Stimulated activated naive CD4-positive, alpha-beta T cell treated with Interleukin-2 at 50 U/mL for 16 hours (primary cell): ENCODE data around the gene S100A11.
"Not testable (repeated sequence)": the region's sequence is repeated elsewhere in the genome, so short reads cannot be mapped to it uniquely, and the experiment has no call there.

Experiments
- DNase-seq: peaks from one replicate; lab custom pipeline; 2025; lab: John Stamatoyannopoulos, UW

The S100A11 gene

DNA sequence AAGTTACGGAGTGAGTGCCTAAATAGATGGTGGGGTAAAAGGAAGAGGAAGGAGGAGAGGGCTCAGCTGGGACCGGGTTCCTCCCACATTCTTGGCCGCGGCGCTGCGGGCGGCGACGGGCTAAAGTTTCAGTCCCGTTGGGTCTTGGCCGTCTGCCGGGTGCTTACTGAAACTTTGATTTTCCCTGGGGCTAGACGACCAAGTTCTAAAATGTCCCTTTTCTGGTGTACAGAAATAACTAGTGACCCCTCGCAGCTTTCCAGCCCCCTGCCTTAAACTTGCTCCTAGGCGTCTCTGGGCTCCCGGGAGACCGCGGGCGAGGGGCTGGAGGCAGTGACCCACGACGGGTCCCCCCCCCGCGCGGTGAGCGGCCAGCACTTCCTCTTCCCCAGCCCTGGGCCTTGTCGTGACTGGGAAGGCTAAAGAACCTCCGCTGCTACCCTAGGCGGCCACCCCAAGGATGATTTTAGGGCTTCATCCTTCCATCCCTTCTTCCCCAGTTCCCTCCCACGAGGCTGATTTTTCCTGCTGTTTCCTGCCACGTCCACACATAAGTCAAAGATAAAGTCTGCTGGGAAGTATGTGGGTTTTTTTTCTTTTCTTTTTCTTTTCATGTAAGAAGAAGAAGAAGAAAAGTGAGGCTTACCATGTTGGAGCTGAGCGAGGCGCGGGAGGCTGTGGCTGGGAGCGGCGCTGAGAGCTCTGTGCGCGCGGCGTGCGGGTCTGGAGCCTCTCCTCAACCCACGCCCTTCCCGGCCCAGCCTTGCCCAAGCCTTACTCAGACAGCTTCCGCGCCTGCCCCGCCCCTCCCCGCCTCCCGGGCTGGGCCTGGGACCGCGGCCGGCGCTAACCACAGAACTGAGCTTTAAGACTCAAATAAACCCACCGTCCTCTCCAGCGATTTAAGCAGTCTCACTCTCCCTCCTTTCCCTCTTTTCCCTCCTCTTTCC is at the start of gene S100A11:
Gene S100A11, minus strand, starts transcription at position 738 of the 950 bp plus-strand sequence. Its CDS starts 89 bp downstream, at position 649.
- peak; percentile 77 for DNase-seq

DNA sequence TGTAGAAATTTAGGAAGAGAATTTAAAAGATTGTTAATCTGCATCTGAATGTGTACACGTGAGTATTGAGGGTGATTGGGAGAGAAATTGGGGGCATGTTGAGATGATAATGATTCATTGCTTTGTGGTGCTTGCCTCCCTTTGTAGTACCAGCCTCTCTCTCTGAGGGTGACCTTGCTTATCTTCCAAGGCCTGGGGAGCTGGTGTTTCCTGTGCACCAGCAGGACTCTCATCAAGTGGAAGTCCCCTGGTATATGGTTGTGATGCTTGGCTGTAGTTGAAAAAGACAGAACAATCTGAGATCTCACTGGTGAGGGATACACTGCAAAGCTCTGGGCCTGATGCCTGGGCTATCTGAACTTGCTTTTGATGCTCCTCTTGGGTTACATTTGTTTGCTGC is 48.0 kb upstream of the S100A11 start:
- DNase-seq, result no peak

DNA sequence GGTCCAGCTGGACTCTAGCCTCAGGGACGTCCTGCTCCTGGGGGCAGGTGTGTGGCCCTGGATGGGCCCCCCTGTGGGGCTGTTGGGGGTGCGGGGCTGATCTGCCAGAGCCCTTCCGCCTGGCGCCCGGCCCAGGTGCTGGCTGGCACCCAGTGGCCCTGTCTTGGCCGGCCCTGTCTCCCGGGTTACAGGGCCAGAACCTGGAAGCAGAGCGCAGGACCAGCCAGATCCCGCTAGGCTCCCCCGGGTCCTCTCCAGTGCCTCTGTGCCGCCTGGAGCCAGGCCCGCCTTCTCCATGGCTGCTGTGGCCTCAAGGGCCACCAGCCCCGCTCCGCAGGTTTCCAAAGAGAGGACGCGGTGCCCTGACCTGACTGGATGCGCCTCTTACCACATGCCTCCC is 44.2 kb upstream of the S100A11 start:
- DNase-seq, result not testable (repeated sequence)

DNA sequence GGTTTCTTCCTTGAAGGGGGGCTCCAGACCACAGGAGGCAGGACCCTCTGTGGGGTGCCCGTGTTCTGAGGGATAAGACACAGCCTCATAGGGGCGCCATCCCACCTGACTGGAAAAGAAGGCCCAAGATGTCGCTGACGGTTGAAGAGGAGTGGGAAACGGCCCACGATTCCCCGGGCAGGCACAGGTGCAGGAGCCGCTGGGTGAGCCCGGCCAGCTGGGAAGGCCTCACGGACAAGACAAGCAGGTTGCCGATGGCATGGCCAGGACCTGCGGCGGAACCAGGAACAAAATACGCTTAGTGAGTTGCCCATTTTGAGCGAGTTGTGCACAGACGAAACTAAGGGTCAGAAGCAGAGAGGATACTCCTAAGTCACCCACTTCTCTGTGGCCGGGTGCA is 43.7 kb upstream of the S100A11 start:
- not testable (repeated sequence) for DNase-seq

DNA sequence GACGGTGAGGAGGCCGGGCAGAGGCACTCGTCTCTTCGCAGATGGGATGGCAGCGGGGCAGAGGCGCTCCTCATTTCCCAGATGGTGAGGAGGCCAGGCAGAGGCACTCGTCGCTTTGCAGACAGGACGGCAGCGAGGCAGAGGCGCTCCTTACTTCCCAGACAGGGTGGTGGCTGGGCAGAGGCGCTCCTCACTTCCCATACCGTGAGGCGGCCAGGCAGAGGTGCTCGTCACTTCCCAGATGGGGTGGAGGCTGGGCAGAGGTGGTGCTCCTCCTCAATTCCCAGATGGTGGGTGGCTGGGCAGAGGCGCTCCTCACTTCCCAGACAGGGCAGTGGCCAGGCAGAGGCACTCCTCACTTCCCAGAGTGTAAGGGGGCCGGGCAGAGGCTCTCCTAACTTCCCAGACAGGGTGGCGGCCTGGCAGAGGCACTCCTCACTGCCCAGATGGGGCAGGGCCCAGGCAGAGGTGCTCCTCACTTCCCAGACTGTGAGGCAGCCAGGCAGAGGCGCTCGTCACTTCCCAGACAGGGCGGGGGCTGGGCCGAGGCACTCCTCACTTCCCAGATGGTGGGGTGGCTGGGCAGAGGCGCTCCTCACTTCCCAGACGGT is 42.1 kb upstream of the S100A11 start:
- DNase-seq, result no peak

DNA sequence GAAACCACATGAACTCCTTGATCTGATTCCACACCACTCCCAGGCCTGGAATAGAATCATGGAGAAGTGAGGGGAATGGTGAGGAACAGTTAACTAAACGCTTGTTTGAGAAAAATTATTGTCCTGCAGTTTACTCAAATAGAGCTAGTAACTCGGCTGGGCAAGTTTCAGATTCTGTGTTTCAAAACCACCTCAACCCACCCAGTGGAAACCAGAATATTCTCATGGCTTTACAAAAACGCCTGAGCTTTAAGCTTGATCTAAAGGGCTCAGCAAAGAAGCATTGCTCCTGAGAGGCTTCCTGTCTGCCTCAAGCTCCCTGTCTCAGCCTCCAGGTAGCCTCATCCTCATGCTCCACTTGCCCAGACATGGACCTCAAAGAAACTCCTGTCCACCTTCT is 35.5 kb upstream of the S100A11 start:
- no peak for DNase-seq

DNA sequence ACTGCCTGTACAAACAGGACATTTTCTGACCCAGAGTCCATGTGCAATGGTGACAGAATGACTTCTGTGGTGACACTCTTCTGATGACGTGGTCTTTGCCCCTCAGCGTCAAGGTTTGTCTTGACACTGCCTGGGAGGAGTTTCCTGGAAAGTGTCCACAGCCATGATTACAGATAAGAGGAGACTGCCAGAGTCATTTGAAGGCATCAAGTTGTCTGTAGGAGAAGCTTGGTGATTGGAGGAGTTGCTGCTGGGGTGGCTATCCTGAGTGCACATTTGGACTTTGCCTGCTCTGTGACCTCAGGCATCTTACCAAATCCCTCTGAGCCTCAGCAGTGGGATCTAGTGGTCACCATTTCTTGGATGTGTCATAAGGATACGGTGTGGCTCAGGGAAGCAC is 34.3 kb upstream of the S100A11 start:
- DNase-seq, result no peak

DNA sequence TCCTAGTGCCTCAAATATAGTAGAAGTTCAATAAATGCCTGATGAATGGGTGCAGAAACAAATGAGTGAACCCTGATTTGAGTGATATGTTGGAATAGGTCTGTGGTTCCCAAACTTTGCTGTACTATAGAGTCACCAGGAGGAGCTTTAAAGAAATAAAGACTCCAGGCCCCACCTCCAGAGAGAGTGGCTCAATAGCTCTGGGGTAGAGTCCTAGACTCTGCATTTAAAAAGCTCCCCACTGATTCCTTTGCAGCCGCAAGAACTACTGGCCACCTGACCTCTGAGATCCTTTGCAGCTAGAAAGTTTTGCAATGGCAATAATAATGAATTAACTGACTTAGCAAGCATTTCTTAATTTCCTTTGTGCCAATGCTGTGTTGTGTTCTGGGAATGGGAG is 31.1 kb upstream of the S100A11 start:
- DNase-seq, result no peak

DNA sequence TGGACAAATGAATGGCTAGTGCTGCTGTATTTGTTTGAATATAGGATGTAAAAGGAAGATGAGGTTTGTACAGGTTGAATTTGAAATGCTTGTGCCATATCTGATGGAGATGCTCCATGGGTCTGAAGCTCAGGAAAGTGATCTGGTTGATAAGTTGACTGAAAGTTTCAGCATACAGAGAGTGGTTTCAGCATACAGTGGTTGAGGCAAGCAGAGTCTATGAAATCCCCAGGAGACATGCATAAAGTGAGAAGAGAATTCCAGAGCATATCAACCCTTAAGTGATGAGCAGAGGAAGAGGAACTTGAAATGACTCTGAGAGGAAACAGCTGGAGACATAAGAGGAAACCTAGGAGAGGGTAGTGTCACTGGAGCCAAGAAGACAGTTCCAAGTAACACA is 30.3 kb upstream of the S100A11 start:
- DNase-seq, result no peak

DNA sequence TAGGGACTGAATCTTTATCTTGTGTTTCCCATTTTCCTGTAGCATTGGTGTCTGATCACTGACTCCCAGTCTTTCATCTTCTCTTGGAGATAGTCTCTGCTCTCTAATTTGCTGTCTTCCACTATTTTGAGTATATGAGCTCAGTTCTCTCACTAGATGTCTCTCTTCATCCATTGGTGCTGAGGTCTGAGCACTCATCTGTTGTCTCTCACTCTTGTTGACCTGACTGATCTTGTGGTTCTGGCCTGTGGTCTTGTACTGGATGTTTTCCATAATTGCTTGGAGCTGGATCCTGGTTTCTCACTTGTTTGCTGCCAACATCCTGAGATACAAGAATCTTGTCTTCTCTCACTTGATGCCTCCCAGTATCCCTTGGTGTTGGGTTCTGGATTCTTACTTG is 25.1 kb upstream of the S100A11 start:
- DNase-seq, result no peak

DNA sequence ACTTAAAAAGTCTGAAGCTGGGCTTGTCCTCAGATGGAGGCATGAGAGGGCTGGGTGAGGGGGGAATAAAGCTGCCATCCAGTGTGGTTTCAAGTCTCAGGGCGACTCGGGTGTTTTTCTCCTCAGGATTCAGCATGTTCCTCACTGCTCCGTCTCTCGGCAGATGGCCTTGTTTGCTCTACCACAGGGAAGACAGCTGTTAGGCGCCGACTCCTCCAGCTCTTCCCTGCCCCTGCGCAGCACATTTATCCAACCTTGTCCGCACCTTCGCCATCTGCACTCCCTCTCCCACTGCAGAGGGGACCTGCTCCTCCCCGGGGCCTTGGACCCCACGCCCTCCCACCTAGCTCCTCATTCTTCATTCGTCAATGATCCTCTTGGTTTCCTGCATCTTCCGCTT is 16.6 kb upstream of the S100A11 start:
- no peak for DNase-seq

DNA sequence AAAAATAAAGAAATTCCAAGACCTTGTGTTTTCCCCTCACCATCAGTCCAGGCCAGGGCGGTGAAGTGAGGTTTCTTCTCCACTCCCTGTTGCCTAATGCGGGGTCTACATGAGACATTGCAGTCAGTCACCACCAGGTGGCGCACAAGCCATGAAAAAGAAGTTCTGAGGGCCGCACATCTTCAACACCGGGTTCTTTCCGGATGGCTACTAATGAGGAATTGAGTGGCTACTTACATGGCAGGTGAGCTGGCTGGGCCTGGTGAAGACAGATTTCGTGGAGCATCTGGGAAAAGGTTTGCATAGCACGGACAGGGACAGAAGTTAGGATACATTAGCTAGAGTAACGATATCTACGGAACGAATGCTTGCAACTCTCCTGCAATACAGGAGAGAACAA is 15.8 kb upstream of the S100A11 start:
- DNase-seq, result peak; percentile 71

DNA sequence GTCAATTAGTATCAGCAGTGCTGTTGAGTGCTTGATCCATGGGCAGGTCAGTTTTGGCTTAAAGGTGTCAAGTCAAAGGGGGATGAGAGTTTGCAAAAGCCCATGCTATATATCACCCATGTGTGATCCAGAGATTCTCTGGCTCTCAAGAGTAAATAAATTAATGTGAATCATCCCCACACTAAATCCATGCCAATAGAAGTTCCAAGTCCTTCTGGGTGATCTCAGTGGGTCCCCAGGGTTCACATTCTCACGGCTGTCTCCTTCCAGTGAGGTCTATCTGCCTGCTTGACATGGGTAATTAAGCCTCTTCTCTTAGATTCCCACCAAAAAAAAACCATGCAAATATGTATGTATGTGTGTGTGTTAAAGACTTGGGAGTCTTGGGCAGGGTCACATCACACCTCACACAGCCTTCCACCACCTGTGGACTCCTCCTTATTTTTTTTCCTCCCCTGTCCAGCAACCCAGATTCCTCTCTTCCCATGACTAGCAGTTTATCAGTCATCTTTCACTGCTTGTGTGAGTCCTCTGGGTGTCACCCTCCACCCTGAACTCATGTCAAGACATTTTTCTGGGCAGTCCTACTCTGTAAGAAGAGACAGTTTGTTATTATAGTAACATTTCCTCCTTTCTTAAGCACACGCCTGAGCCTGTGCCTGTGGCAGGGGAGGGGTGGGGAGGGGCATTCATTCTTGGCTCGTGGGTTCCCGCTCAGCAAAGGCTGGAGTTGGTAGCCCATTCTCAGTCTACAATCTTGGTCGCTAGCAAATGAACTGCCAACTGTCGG is 14.3 kb upstream of the S100A11 start:
- DNase-seq, result no peak

DNA sequence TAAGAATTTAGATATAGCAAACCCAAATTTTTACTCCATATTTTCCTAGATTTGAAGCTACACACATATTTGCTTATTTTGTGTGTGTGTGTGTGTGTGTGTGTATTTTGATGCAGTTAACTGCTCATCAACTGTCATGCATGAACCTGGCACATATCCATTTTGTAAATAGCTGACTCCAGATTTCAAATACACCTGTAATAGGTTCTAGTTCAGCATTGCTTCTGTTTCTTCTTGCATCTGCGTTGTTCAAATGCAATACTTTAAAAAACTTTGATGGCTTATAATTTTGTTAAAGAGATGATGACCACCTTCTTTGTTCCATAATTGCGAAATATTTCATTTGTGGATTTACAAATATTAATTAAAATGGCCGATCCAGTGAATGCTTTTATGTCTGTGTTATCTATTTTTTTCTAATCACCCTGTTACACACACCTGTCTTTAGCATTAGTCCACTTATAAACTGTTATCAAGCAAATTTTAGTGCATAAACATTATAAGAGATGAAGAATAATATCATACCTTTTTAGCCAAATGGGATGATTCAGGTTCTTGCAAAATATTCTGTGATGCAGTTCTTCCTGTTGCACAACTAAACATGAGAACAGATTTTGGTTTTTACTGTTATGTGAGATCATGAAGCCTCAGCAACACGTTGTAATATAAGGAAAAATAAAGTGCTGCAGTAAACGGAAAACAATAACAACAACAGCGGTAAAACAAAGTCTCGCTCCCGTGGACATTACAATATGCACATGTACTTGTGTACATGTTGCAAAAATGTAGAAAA is 12.7 kb upstream of the S100A11 start:
- no peak for DNase-seq

DNA sequence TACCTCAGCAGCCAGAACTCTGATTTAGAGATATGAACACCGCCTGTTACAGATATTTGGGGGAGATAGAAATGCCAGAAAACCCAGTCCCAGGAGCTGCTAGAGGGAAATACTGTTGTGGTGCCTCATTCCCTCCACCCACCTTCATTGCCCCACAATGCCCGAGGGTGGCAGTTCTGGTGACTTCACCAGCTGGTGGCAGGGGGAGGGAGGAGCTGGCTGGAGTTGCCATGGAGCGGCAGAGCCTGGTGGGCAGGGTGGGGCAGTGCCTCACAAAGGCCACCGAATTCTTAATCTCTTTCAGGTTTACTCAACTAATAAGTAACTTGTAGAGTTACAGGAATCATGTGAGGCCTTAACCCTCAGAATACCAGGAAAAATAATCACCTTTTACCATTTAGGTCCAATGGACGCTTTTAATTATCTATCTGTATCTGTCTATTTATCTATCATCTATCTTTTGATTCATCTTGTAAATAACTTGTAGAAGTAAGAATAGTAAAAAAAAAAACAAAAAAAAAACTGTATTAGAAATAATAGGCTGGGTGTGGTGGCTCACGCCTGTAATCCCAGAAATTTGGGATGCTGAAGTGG is 11.7 kb upstream of the S100A11 start:
- peak; percentile 69 for DNase-seq

DNA sequence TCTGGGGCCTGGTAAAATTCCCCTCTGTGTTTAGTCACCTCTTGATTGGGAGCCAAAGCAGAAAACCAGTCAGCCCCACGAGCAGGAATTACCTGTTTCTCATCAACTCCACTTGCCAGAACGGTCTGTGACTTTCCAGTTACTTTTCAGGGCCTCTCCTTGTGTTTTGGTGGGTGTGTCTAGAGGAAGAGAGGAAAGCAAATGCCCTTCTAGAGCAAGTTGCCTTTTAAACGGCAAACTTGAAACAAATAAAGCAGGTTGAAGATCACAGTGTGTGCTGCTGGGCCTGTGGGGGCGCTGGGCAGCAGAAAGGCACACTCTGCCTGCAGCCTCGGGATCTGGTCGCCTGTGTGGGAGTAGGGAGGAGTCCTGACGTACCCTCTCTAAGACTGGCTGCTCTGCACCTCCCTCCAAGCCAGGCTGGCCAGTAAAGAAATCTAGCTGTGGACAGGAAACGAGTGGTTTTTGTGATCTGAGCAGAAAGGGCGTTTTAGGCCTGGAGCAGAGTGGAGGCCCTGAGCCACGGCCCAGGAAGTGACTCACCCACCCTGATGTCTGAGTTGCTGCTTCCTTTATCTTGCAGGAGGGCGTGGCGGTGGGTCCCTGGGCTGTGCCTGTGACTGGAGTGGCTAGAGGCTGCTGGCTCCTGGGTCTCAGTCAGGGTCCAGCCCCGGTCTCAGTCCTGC is 11.1 kb upstream of the S100A11 start:
- DNase-seq, result peak; percentile 90

DNA sequence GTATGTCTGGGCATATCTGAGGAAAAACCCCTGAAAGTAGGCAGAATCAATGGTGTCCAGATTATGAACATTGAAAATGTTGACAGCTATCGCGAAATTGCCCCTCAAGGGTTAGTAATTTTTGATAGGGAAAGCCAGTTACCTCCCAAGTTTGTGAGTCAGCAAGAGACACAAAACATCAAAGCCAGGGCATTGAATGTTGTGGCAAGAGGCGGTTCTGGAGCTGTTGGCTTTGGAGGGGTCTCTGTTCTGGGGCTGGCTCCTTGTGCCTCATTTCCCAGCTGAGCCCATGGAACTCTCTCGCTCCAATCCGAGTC is 10.6 kb upstream of the S100A11 start:
- no peak for DNase-seq

DNA sequence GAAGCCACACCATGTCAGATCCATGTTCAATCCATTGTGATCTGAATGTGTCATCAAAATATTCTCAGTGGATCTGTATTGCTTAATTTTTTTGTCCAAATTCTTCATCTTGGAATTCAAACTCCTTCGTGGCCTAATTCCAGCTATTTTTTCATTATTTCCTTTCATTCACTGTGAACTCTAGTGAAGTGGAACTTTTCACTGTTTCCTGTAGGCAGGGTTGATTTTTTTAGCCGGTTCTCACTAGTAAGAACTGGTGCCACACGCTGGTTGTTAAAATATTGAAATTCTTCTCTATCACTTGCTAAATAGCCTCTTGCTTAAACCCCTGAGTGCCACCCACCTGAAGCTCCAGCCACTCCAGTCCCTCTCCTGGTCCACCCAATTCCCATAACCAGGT is 7.6 kb upstream of the S100A11 start:
- DNase-seq, result no peak

DNA sequence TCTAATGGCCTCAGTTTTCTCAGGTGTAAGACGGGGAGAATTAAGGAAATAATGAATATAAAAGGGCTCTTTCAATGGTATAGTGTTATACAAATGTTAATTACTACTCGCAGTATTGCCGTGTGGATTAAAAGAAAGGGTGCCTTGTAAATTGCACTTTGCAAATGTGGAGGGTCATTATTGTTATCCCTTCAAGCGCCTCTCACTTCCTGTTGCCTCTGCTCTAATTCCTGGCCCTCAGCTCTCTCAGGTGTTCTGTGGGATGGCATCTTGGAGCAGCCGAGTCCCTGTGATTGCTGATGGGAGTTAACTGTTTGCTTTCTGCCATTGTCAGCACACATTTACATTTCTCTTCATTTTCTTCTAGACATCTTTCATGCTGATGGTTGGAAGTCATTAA is 7.1 kb upstream of the S100A11 start:
- DNase-seq, result no peak

DNA sequence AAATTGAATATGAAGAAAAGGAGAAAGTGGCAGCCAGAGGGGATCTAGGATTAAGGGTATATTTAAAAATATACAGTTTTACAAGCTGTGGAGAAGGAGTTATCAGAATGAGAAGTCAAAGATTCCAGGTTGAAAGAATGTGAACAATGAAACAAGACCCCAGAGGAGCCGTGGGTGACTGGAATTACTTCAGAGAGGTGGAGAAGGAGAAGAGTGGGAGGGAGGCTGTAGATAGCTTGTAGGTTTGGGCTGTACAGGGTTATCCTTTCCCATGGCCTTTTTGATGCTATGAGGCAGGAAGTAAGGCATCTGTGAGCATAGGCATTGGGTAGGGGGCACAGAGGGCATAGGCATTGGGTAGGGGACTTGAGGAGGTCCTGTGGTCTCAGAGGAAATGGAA is 5.2 kb upstream of the S100A11 start:
- DNase-seq, result no peak

DNA sequence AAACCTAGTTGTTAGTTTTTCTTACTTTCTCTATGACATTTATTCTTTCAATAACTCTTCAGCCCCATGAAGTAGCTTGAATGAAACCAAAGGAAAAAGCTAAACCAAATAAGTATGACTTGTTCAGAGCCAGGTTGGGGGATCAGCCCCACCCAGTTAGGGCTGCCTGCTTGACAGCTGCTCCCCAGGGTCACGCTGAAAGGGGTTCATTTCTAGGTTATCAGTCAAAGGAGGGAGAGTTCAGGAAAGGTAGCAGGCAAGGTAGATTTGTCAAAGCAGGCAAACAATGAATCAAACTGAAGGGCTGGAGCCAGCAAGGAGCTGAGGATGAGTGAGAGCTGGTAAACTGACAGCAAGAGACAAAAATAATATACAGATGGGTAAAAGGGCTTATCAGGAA is 3.1 kb upstream of the S100A11 start:
- no peak for DNase-seq
